HUES6 (cell line): ENCODE results near the gene MDH1B.
"Not testable (repeated sequence)": the region's sequence is repeated elsewhere in the genome, so short reads cannot be mapped to it uniquely, and the experiment has no call there.

Experiments used
- H3K27ac ChIP-seq: 2 replicates; pipeline ENCODE4 v1.7.0; 2013; ENCODE audit warnings: low read depth, mild to moderate bottlenecking, low read length, inconsistent platforms
- H3K27me3 ChIP-seq: 2 replicates; pipeline ENCODE4 v1.6.1; 2013; ENCODE audit warnings: low read length; ENCODE audit not compliant: control insufficient read depth, insufficient read depth
- H3K36me3 ChIP-seq: 2 replicates; pipeline ENCODE4 v1.6.1; 2013; ENCODE audit warnings: low read length; ENCODE audit not compliant: control insufficient read depth, insufficient read depth
- H3K4me1 ChIP-seq: 2 replicates; pipeline ENCODE4 v1.6.1; 2013; ENCODE audit warnings: low read length; ENCODE audit not compliant: control insufficient read depth, insufficient read depth
- H3K4me3 ChIP-seq: 2 replicates; pipeline ENCODE4 v1.5.1; 2013; ENCODE audit warnings: low read depth, low read length
- H3K9ac ChIP-seq: one replicate; pipeline ENCODE4 v1.6.1; 2013; ENCODE audit warnings: mild to moderate bottlenecking, low read length
- H3K9me3 ChIP-seq: 2 replicates; pipeline ENCODE4 v1.6.1; 2013; ENCODE audit warnings: low read depth, low read length; ENCODE audit not compliant: control insufficient read depth, insufficient read depth

Gene MDH1B

GRCh38 chr2:206716623-206717022 is 48.5 kb downstream of the MDH1B start:
- Histone ChIP-seq H3K36me3 (no peaks in the 10 kb centered on the region), H3K27me3 (no peaks in the 10 kb centered on the region), H3K4me3 (no peak overlapping the region), H3K4me1 (peaks cover 6% of the 10 kb centered on the region; the same call in 1 of the 2 replicates), H3K27ac (no peak overlapping the region), H3K9me3 (no peaks in the 10 kb centered on the region), H3K9ac (no peak overlapping the region)

- H3K4me1 ChIP-seq, H3K27ac ChIP-seq, H3K27me3 ChIP-seq, H3K9me3 ChIP-seq, H3K36me3 ChIP-seq, H3K9ac ChIP-seq, H3K4me3 ChIP-seq: not testable (repeated sequence)
Measured at GRCh38 chr2:206715183-206715582, 49.9 kb downstream of the MDH1B start.

GRCh38 chr2:206713746-206714145 is 51.4 kb downstream of the MDH1B start:
- H3K27ac ChIP-seq, result no peak overlapping the region
- no peak overlapping the region for H3K9ac ChIP-seq
- no peaks in the 10 kb centered on the region for H3K36me3 ChIP-seq
- peaks cover 6% of the 10 kb centered on the region; the same call in 1 of the 2 replicates for H3K4me1 ChIP-seq
- H3K4me3 ChIP-seq, result no peak overlapping the region
- no peaks in the 10 kb centered on the region for H3K27me3 ChIP-seq
- H3K9me3 ChIP-seq, result no peaks in the 10 kb centered on the region

GRCh38 chr2:206708286-206708685 is 56.8 kb downstream of the MDH1B start:
- H3K9me3 ChIP-seq, result no peaks in the 10 kb centered on the region
- no peak overlapping the region for H3K27ac ChIP-seq
- no peak overlapping the region for H3K9ac ChIP-seq
- no peak overlapping the region for H3K4me3 ChIP-seq
- H3K36me3 ChIP-seq, result no peaks in the 10 kb centered on the region
- H3K4me1 ChIP-seq, result no peaks in the 10 kb centered on the region; the same call in 1 of the 2 replicates
- H3K27me3 ChIP-seq, result no peaks in the 10 kb centered on the region

- Histone ChIP-seq H3K27me3 (no peaks in the 10 kb centered on the region), H3K9ac (no peak overlapping the region), H3K9me3 (no peaks in the 10 kb centered on the region), H3K4me3 (no peak overlapping the region), H3K36me3 (no peaks in the 10 kb centered on the region), H3K27ac (no peak overlapping the region), H3K4me1 (no peaks in the 10 kb centered on the region)
Measured at GRCh38 chr2:206707164-206707701, 57.9 kb downstream of the MDH1B start.

GRCh38 chr2:206701952-206702605 is 63.0 kb downstream of the MDH1B start:
- H3K4me3 ChIP-seq, result no peak overlapping the region
- H3K9me3 ChIP-seq, result no peaks in the 10 kb centered on the region
- no peaks in the 10 kb centered on the region for H3K4me1 ChIP-seq
- no peak overlapping the region for H3K9ac ChIP-seq
- H3K36me3 ChIP-seq, result no peaks in the 10 kb centered on the region
- H3K27ac ChIP-seq, result no peak overlapping the region
- H3K27me3 ChIP-seq, result no peaks in the 10 kb centered on the region

GRCh38 chr2:206700156-206700555 is 65.0 kb downstream of the MDH1B start:
- H3K27me3 ChIP-seq, result no peaks in the 10 kb centered on the region
- no peaks in the 10 kb centered on the region for H3K36me3 ChIP-seq
- H3K4me1 ChIP-seq, result no peaks in the 10 kb centered on the region
- no peak overlapping the region for H3K27ac ChIP-seq
- H3K9ac ChIP-seq, result no peak overlapping the region
- no peak overlapping the region for H3K4me3 ChIP-seq
- H3K9me3 ChIP-seq, result no peaks in the 10 kb centered on the region

GRCh38 chr2:206698811-206699210 is 66.3 kb downstream of the MDH1B start:
- Histone ChIP-seq H3K9me3 (no peaks in the 10 kb centered on the region), H3K27me3 (no peaks in the 10 kb centered on the region), H3K4me1 (no peaks in the 10 kb centered on the region)

GRCh38 chr2:206696910-206697309 is 68.2 kb downstream of the MDH1B start:
- Histone ChIP-seq H3K9ac (no peak overlapping the region), H3K27me3 (no peaks in the 10 kb centered on the region), H3K36me3 (no peaks in the 10 kb centered on the region), H3K4me3 (no peak overlapping the region), H3K27ac (no peak overlapping the region), H3K4me1 (no peaks in the 10 kb centered on the region), H3K9me3 (no peaks in the 10 kb centered on the region)

More at GRCh38 chr2:206698811-206699210, 66.3 kb downstream of the MDH1B start:
- Histone ChIP-seq H3K27ac (no peak overlapping the region), H3K4me3 (no peak overlapping the region), H3K36me3 (no peaks in the 10 kb centered on the region), H3K9ac (no peak overlapping the region)

- H3K9me3 ChIP-seq, result no peaks in the 10 kb centered on the region
Measured at GRCh38 chr2:206693399-206694137, 71.6 kb downstream of the MDH1B start.

GRCh38 chr2:206692971-206693370 is 72.2 kb downstream of the MDH1B start:
- Histone ChIP-seq H3K4me3 (no peak overlapping the region), H3K4me1 (no peaks in the 10 kb centered on the region), H3K9ac (no peak overlapping the region)

More at GRCh38 chr2:206693399-206694137, 71.6 kb downstream of the MDH1B start:
- Histone ChIP-seq H3K4me3 (no peak overlapping the region), H3K36me3 (no peaks in the 10 kb centered on the region), H3K27ac (no peak overlapping the region), H3K27me3 (no peaks in the 10 kb centered on the region), H3K9ac (no peak overlapping the region), H3K4me1 (no peaks in the 10 kb centered on the region)

More at GRCh38 chr2:206692971-206693370, 72.2 kb downstream of the MDH1B start:
- no peaks in the 10 kb centered on the region for H3K36me3 ChIP-seq
- H3K9me3 ChIP-seq, result no peaks in the 10 kb centered on the region
- H3K27me3 ChIP-seq, result no peaks in the 10 kb centered on the region
- no peak overlapping the region for H3K27ac ChIP-seq
